Measurements from ENCODE around the gene DOCK6.

DNA sequence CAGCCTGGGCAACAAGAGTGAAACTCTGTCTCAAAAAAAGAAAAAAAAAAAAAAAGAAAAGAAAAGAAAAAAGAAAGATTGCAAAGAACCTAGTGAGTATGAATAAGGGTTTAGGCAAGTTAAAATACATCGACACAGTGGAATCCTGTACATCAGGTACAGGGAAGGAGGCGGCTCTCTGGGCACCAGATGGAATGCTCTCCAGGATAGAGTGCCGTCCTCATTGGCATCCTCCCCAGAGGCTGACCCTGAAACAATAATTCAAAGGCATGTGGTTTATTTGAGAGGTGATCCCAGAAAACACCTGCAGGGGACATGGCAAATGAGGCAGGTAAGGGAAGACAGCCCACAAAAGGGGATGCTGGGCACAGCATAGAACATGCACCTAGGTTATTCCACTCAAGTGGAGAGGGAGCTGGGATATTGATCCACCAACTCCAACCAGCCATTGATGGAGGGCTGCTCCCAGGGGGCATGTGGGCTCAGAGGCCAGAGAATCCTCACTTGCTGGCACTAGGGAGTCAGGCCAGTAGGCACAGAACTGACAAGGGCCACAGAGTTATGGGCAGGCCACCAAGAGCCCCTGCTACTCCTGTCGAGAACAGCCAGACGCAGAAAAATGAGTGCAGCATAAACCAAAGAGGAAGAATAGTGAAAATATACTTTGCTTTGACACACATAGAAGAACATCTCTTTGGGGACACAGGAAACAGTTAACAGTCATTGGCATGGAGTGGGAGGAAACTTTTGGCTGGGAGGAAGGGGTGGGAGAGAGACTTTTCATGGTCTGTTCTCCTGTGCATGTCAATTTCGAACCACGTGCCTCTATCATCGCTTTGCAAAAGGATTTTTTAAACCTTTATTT is 37.9 kb upstream of the DOCK6 start:
- TF ChIP-seq POLR2A (IDR thresholded peaks at IDR 0.05), result no peak
- no peak for TF ChIP-seq CTCF (IDR thresholded peaks at IDR 0.05)
